MM.1S (cell line): ENCODE measurements around the gene AXL.

Source experiments
- DNase-seq: peaks from one replicate; pipeline ENCODE4 v3.0.0-alpha.2; 2015
- H2AFZ ChIP-seq: fragments of 300-600 bp; sonication (generic); 2 replicates; pipeline ENCODE4 v1.6.0; 2016; ENCODE audit warnings: antibody characterized with exemption, low read length
- H3F3A ChIP-seq: fragments of 300-600 bp; sonication (generic); 2 replicates; pipeline ENCODE4 v1.6.1; 2016; ENCODE audit warnings: mild to moderate bottlenecking, antibody characterized with exemption, low read length, moderate library complexity, mixed read lengths; ENCODE audit not compliant: insufficient read depth
- H3K27ac ChIP-seq: fragments of 300-600 bp; sonication (generic); 2 replicates; pipeline ENCODE4 v1.5.1; 2016; ENCODE audit warnings: mild to moderate bottlenecking, low read length
- H3K27me3 ChIP-seq: fragments of 300-600 bp; sonication (generic); replicated peaks from 2 replicates; pipeline ENCODE4 v1.6.0; 2016; ENCODE audit warnings: low read length; ENCODE audit not compliant: insufficient read depth
- H3K36me3 ChIP-seq: fragments of 300-600 bp; sonication (generic); replicated peaks from 2 replicates; pipeline ENCODE4 v1.6.1; 2016; ENCODE audit warnings: mild to moderate bottlenecking, low read length, mixed read lengths; ENCODE audit not compliant: insufficient read depth
- H3K4me1 ChIP-seq: fragments of 300-600 bp; sonication (generic); 2 replicates; pipeline ENCODE4 v1.6.1; 2016; ENCODE audit warnings: low read length, mixed read lengths
- H3K4me2 ChIP-seq: fragments of 300-600 bp; sonication (generic); 2 replicates; pipeline ENCODE4 v1.6.0; 2016; ENCODE audit warnings: low read depth, low read length
- H3K4me3 ChIP-seq: fragments of 300-600 bp; sonication (generic); 2 replicates; pipeline ENCODE4 v1.5.1; 2016; ENCODE audit warnings: low read length, mixed read lengths
- H3K79me2 ChIP-seq: fragments of 300-600 bp; sonication (generic); 2 replicates; pipeline ENCODE4 v1.6.1; 2016; ENCODE audit warnings: mixed run types, low read length, mixed read lengths
- H3K9ac ChIP-seq: fragments of 300-600 bp; sonication (generic); 2 replicates; pipeline ENCODE4 v1.6.1; 2016; ENCODE audit warnings: low read length, mixed read lengths
- H3K9me2 ChIP-seq: fragments of 300-600 bp; sonication (generic); replicated peaks from 2 replicates; pipeline ENCODE4 v1.6.1; 2016; ENCODE audit warnings: mild to moderate bottlenecking, low read length, mixed read lengths; ENCODE audit not compliant: insufficient read depth
- H3K9me3 ChIP-seq: fragments of 300-600 bp; sonication (generic); replicated peaks from 2 replicates; pipeline ENCODE4 v1.6.1; 2016; ENCODE audit warnings: mild to moderate bottlenecking, low read length, mixed read lengths; ENCODE audit not compliant: insufficient read depth
- H4K20me1 ChIP-seq: fragments of 300-600 bp; sonication (generic); 2 replicates; pipeline ENCODE4 v1.6.1; 2016; ENCODE audit warnings: mild to moderate bottlenecking, low read length, moderate library complexity, mixed read lengths; ENCODE audit not compliant: insufficient read depth
- EZH2 ChIP-seq: fragments of 300-600 bp; sonication (generic); optimal IDR thresholded peaks from 2 replicates; pipeline ENCODE3; 2017; ENCODE audit warnings: low read depth, mild to moderate bottlenecking, antibody characterized with exemption, low read length, mixed read lengths
- EZH2phosphoT487 ChIP-seq: fragments of 300-600 bp; sonication (generic); IDR thresholded peaks from 2 replicates; pipeline ENCODE4 v1.6.1; 2018; ENCODE audit warnings: antibody characterized with exemption, low read length
- TF ChIP-seq, protein P1 (sequence below): fragments of 300-600 bp; sonication (generic); IDR thresholded peaks from 2 replicates; pipeline ENCODE4 v1.5.1; 2016; ENCODE audit warnings: antibody characterized with exemption, low read length, mixed read lengths

The AXL gene

DNA sequence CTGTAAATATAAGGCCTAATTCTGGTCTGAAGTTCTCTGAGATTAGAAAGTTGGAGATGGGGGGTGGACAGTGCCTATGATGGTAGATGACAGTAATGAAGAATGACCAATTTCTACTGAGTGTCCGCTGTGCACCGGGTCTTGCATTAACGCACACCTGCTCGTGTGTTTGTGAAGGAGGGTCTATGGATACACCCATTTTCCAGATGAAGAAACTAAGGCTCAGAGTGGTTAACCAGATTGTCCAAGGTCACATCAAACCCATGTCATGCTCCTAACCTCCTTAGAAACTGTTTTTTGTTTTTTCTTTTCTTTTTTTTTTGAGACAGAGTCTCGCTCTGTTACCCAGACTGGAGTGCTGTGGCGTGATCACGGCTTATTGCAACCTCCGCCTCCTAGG, 13.7 kb downstream of the AXL start:
- H3K4me2 ChIP-seq: no peak overlapping the region
- no peaks in the 10 kb centered on the region for H3K4me1 ChIP-seq
- H3K27me3 ChIP-seq: peaks cover 48% of the 10 kb centered on the region
- H3K9ac ChIP-seq: no peak overlapping the region
- no peaks in the 10 kb centered on the region for H3K9me3 ChIP-seq
- H4K20me1 ChIP-seq: no peaks in the 10 kb centered on the region
- no peaks in the 10 kb centered on the region for H3F3A ChIP-seq
- TF ChIP-seq, protein P1, sequence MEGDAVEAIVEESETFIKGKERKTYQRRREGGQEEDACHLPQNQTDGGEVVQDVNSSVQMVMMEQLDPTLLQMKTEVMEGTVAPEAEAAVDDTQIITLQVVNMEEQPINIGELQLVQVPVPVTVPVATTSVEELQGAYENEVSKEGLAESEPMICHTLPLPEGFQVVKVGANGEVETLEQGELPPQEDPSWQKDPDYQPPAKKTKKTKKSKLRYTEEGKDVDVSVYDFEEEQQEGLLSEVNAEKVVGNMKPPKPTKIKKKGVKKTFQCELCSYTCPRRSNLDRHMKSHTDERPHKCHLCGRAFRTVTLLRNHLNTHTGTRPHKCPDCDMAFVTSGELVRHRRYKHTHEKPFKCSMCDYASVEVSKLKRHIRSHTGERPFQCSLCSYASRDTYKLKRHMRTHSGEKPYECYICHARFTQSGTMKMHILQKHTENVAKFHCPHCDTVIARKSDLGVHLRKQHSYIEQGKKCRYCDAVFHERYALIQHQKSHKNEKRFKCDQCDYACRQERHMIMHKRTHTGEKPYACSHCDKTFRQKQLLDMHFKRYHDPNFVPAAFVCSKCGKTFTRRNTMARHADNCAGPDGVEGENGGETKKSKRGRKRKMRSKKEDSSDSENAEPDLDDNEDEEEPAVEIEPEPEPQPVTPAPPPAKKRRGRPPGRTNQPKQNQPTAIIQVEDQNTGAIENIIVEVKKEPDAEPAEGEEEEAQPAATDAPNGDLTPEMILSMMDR: no peak
- TF ChIP-seq EZH2 (no peak), EZH2phosphoT487 (no peak)
- H3K4me3 ChIP-seq: no peak overlapping the region
- no peaks in the 10 kb centered on the region for H3K79me2 ChIP-seq
- no peak overlapping the region for H2AFZ ChIP-seq
- no peak overlapping the region for H3K27ac ChIP-seq
- DNase-seq: no peak
- no peaks in the 10 kb centered on the region for H3K36me3 ChIP-seq
- no peaks in the 10 kb centered on the region for H3K9me2 ChIP-seq

DNA sequence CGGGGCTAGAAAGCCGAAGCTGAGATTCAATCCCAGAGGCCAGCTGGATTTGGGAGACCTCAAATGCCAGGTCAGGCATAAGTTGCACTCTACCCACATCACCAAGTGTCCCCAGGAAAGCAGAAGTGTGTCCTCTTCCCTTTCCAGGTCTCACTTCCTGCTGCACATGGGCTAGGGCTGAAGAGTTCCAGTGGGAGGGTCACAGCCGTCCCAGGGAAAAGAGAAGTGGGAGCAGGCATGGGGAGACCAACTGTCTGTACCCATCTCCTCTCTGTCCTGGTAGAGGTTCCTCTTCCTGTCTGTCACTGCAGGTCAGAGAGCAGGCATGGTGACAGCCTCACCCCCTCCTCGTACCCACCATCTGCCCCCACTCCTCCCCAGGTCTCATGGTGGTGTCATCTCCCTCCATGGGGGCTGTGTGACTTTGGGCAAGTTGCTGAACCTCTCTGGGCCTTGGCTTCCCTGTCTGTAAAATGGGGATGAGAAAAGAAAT, 14.8 kb downstream of the AXL start:
- no peak overlapping the region for H3K4me3 ChIP-seq
- H3K27me3 ChIP-seq: peaks cover 48% of the 10 kb centered on the region
- H3F3A ChIP-seq: no peaks in the 10 kb centered on the region
- no peaks in the 10 kb centered on the region for H4K20me1 ChIP-seq
- DNase-seq: no peak
- H3K4me2 ChIP-seq: no peak overlapping the region
- no peaks in the 10 kb centered on the region for H3K9me3 ChIP-seq
- no peaks in the 10 kb centered on the region for H3K4me1 ChIP-seq
- no peaks in the 10 kb centered on the region for H3K9me2 ChIP-seq
- no peaks in the 10 kb centered on the region for H3K36me3 ChIP-seq
- no peak overlapping the region for H3K9ac ChIP-seq
- TF ChIP-seq, protein P1: no peak
- no peak for TF ChIP-seq EZH2phosphoT487
- TF ChIP-seq EZH2: no peak
- no peak overlapping the region for H3K27ac ChIP-seq
- H3K79me2 ChIP-seq: no peaks in the 10 kb centered on the region
- H2AFZ ChIP-seq: no peak overlapping the region

DNA sequence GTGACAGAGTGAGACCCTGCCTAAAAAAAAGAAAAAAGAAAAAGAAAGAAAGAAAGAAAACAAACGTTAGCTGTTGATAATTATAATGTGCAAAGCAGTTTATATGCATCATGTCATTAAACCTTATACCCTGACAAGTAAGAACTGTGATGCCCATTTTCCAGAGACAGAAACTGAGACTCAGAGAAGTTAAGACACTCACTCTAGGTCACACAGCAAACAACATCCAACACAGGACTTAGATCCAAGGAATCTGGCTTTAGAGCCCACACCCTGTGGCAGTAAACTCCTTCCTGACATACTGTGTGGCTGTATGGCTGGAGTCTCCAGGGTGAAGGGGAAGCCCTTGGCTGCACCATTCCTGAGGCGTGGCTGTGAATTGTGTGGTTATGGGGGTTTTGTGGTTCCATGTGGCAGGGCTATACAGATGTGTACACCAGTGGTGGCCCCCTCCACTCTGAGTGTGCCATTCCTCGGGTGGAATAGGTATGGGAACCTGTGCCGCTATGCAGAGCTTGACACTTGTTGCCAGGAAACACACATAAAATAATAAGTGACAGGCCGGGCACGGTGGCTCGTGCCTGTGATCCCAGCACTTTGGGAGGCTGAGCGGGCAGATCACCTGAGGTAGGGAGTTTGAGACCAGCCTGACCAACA, 15.6 kb downstream of the AXL start:
- Histone ChIP-seq H3K4me3 (no peak overlapping the region), H3K9ac (no peak overlapping the region), H3F3A (no peaks in the 10 kb centered on the region), H4K20me1 (no peaks in the 10 kb centered on the region), H3K4me2 (no peak overlapping the region), H3K4me1 (no peaks in the 10 kb centered on the region), H3K27ac (no peak overlapping the region), H2AFZ (no peak overlapping the region), H3K36me3 (no peaks in the 10 kb centered on the region), H3K9me2 (no peaks in the 10 kb centered on the region), H3K79me2 (no peaks in the 10 kb centered on the region), H3K9me3 (no peaks in the 10 kb centered on the region), H3K27me3 (peaks cover 48% of the 10 kb centered on the region)
- no peak for TF ChIP-seq EZH2phosphoT487
- TF ChIP-seq, protein P1: no peak
- TF ChIP-seq EZH2: no peak
- no peak for DNase-seq
